OCI-LY7 (cell line): Measurements from ENCODE around the gene ZSCAN9. TPM values are rescaled to one million over a fixed set of nuclear protein-coding genes. Genes with fewer than 3 reads are reported as not detected.

Source experiments
- BruUV-seq: library from RNA; stranded (reverse); fragments of 400-500 nt; replicated peaks from 2 replicates; lab custom pipeline; 2021; lab: Mats Ljungman, UMichigan
- CTCF ChIA-PET: fragments of 300-600 bp; sonication (Branson Sonifier 250); formaldehyde crosslinking; loops from one replicate; lab custom pipeline; 2022; ENCODE audit warnings: antibody characterized with exemption; ENCODE audit not compliant: unreplicated experiment; lab: Charles Lee
- POLR2A ChIA-PET: fragments of 300-600 bp; sonication (Branson Sonifier 250); formaldehyde crosslinking; loops from one replicate; lab custom pipeline; 2022; ENCODE audit warnings: antibody characterized with exemption; lab: Charles Lee
- DNase-seq: peaks from one replicate; pipeline ENCODE4 v3.0.0-alpha.2; 2015; ENCODE audit warnings: low spot score
- H2AFZ ChIP-seq: fragments of 200-600 bp; sonication (generic), shearing (Covaris generic); 2 replicates; pipeline ENCODE4 v1.6.1; 2014; ENCODE audit warnings: mild to moderate bottlenecking, antibody characterized with exemption, low read length, moderate library complexity
- H3K27ac ChIP-seq: fragments of 200-600 bp; sonication (generic); 2 replicates; pipeline ENCODE4 v1.5.1; 2014; ENCODE audit warnings: mixed run types, low read depth, mild to moderate bottlenecking, moderate library complexity, low read length, inconsistent platforms; ENCODE audit not compliant: poor library complexity, severe bottlenecking
- H3K36me3 ChIP-seq: fragments of 200-600 bp; sonication (generic); 2 replicates; pipeline ENCODE4 v1.6.1; 2014; ENCODE audit warnings: mild to moderate bottlenecking, antibody characterized with exemption, low read length, moderate library complexity, mixed read lengths; ENCODE audit not compliant: insufficient read depth
- H3K4me1 ChIP-seq: fragments of 200-600 bp; sonication (generic); 2 replicates; pipeline ENCODE4 v1.5.1; 2014; ENCODE audit warnings: mild to moderate bottlenecking, low read length; ENCODE audit not compliant: insufficient read depth, poor library complexity, severe bottlenecking
- H3K4me2 ChIP-seq: fragments of 200-600 bp; sonication (generic); 2 replicates; pipeline ENCODE4 v1.6.1; 2014; ENCODE audit warnings: mild to moderate bottlenecking, low read length
- H3K4me3 ChIP-seq: fragments of 200-600 bp; sonication (generic); 2 replicates; pipeline ENCODE4 v1.5.1; 2014; ENCODE audit warnings: mild to moderate bottlenecking, low read depth, low read length; ENCODE audit not compliant: poor library complexity, severe bottlenecking
- H3K79me2 ChIP-seq: fragments of 200-600 bp; sonication (generic); 2 replicates; pipeline ENCODE4 v1.6.1; 2016; ENCODE audit warnings: low read depth, mild to moderate bottlenecking, low read length, moderate library complexity, mixed read lengths; ENCODE audit not compliant: insufficient read depth
- H3K9me2 ChIP-seq: fragments of 200-600 bp; sonication (generic); 2 replicates; pipeline ENCODE4 v1.6.1; 2016; ENCODE audit warnings: mild to moderate bottlenecking, low read length, mixed read lengths; ENCODE audit not compliant: insufficient read depth
- H3K9me3 ChIP-seq: fragments of 200-600 bp; sonication (generic); 2 replicates; pipeline ENCODE4 v1.6.1; 2014; ENCODE audit warnings: mild to moderate bottlenecking, mixed run types, low read length, mixed read lengths
- H4K20me1 ChIP-seq: fragments of 200-600 bp; sonication (generic); 2 replicates; pipeline ENCODE4 v1.6.1; 2014; ENCODE audit warnings: mild to moderate bottlenecking, antibody characterized with exemption, low read length, moderate library complexity, mixed read lengths; ENCODE audit not compliant: insufficient read depth
- EZH2phosphoT487 ChIP-seq: fragments of 200-600 bp; sonication (generic); IDR thresholded peaks from 2 replicates; pipeline ENCODE4 v1.6.1; 2018; ENCODE audit warnings: low read depth, borderline replicate concordance, mild to moderate bottlenecking, mixed run types, antibody characterized with exemption, low read length, moderate library complexity, mixed read lengths
- intact Hi-C: fragments of 100-400 bp; cut with micrococcal nuclease; formaldehyde crosslinking; loops from one replicate; pipeline ENCODE4 v1.10.0; 2022; ENCODE audit not compliant: unreplicated experiment
- total RNA-seq, 2 experiments: library from RNA; depleted of rRNA in 1 of 2; stranded (reverse); fragments of >200 nt in 1 of 2; shearing (Covaris generic) in 1 of 2; gene quantifications; 2 replicates each; pipeline ENCODE4 v1.2.3, GENCODE V29; 2014 to 2022
- TF ChIP-seq, protein P1 (sequence below): fragments of 200-600 bp; sonication (generic); conservative IDR thresholded peaks from 2 replicates; pipeline ENCODE4 v1.5.1; 2014; ENCODE audit warnings: mild to moderate bottlenecking, antibody characterized with exemption, low read length, moderate library complexity, mixed read lengths

ZSCAN9 gene
- total RNA-seq, 2 experiments from 2014 or later = 3.1 to 9.0 TPM

DNA sequence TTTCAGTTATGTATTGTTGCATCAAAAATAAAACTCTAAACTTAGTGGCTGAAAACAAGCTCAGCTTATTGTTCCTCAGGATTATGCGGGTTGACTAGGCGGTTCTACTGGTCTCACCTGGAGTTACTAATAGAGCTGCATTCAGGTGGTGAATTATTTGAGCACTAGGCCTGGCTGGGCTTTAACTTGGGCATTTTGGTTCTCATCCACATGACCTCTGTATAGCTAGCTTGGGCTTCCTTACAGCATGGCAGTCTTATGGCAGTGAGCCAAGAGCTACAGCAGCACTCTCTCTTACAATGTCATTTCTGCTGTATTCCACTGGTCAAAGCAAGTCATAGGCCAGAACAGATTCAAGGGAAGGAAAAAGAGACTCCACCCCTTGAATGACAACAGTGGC is 57.9 kb downstream of the ZSCAN9 start:
- CTCF ChIA-PET = no interaction called here

More for the DNA sequence above, 57.9 kb downstream of the ZSCAN9 start:
- H4K20me1 ChIP-seq = no peaks in the 10 kb centered on the region
- H3K9me3 ChIP-seq = no peaks in the 10 kb centered on the region
- POLR2A ChIA-PET = interaction anchor here (0.5 kb wide), 1 partner anchor 294 kb away, joined by 4 read pairs; no protein-coding TSS in a partner anchor
- TF ChIP-seq EZH2phosphoT487 = no peak
- TF ChIP-seq, protein P1, sequence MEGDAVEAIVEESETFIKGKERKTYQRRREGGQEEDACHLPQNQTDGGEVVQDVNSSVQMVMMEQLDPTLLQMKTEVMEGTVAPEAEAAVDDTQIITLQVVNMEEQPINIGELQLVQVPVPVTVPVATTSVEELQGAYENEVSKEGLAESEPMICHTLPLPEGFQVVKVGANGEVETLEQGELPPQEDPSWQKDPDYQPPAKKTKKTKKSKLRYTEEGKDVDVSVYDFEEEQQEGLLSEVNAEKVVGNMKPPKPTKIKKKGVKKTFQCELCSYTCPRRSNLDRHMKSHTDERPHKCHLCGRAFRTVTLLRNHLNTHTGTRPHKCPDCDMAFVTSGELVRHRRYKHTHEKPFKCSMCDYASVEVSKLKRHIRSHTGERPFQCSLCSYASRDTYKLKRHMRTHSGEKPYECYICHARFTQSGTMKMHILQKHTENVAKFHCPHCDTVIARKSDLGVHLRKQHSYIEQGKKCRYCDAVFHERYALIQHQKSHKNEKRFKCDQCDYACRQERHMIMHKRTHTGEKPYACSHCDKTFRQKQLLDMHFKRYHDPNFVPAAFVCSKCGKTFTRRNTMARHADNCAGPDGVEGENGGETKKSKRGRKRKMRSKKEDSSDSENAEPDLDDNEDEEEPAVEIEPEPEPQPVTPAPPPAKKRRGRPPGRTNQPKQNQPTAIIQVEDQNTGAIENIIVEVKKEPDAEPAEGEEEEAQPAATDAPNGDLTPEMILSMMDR = no peak
- H2AFZ ChIP-seq = no peak overlapping the region
- intact Hi-C loops = no loop called here
- no peak for DNase-seq
- no peak overlapping the region for H3K4me3 ChIP-seq
- no TSS peak for BruUV-seq
- H3K4me1 ChIP-seq = peaks cover 7% of the 10 kb centered on the region
- H3K9me2 ChIP-seq = no peaks in the 10 kb centered on the region
- H3K79me2 ChIP-seq = no peaks in the 10 kb centered on the region
- H3K4me2 ChIP-seq = peak overlapping the region; percentile 68
- peaks cover 4% of the 10 kb centered on the region; the same call in 1 of the 2 replicates for H3K36me3 ChIP-seq
- no peak overlapping the region for H3K27ac ChIP-seq

Other genes with a start within 250 kb of the ZSCAN9 start
- 2.6 and 4.9 TPM in 2 replicates for gene ZNF165, start 144.7 kb upstream of the ZSCAN9 start, total RNA-seq (2014; rRNA removed; shearing (Covaris generic))
- 3.1 and 3.2 TPM in 2 replicates for gene ZNF165, start 144.7 kb upstream of the ZSCAN9 start, total RNA-seq (2022)
- gene ZSCAN16, start 100.7 kb upstream of the ZSCAN9 start, total RNA-seq (2014; rRNA removed; shearing (Covaris generic)) = 8.6 and 10.8 TPM in 2 replicates
- 7.6 and 8.4 TPM in 2 replicates for gene ZSCAN16, start 100.7 kb upstream of the ZSCAN9 start, total RNA-seq (2022)
- gene ZKSCAN8, start 83.4 kb upstream of the ZSCAN9 start, total RNA-seq (2014; rRNA removed; shearing (Covaris generic)) = 16.6 and 20.7 TPM in 2 replicates
- gene ZKSCAN8, start 83.4 kb upstream of the ZSCAN9 start, total RNA-seq (2022) = 22.3 and 25.1 TPM in 2 replicates
- gene ZKSCAN4, start 27.0 kb downstream of the ZSCAN9 start, total RNA-seq (2014; rRNA removed; shearing (Covaris generic)) = 7.9 and 9.3 TPM in 2 replicates
- gene ZKSCAN4, start 27.0 kb downstream of the ZSCAN9 start, total RNA-seq (2022) = 6.9 and 7.9 TPM in 2 replicates
- gene NKAPL, start 34.0 kb downstream of the ZSCAN9 start, total RNA-seq (2014; rRNA removed; shearing (Covaris generic)) = not detected in 2 replicates
- not detected in 2 replicates for gene NKAPL, start 34.0 kb downstream of the ZSCAN9 start, total RNA-seq (2022)
- 6.8 and 15.4 TPM in 2 replicates for gene ZSCAN26, start 41.9 kb downstream of the ZSCAN9 start, total RNA-seq (2014; rRNA removed; shearing (Covaris generic))
- gene ZSCAN26, start 41.9 kb downstream of the ZSCAN9 start, total RNA-seq (2022) = 2.8 and 6.3 TPM in 2 replicates
- 1.6 and 3.3 TPM in 2 replicates for gene PGBD1, start 56.3 kb downstream of the ZSCAN9 start, total RNA-seq (2014; rRNA removed; shearing (Covaris generic))
- 1.6 and 1.9 TPM in 2 replicates for gene PGBD1, start 56.3 kb downstream of the ZSCAN9 start, total RNA-seq (2022)
- gene ZSCAN31, start 110.9 kb downstream of the ZSCAN9 start, total RNA-seq (2014; rRNA removed; shearing (Covaris generic)) = not detected in 2 replicates
- gene ZSCAN31, start 110.9 kb downstream of the ZSCAN9 start, total RNA-seq (2022) = not detected in 2 replicates
- 2.5 and 3.2 TPM in 2 replicates for gene ZKSCAN3, start 124.7 kb downstream of the ZSCAN9 start, total RNA-seq (2014; rRNA removed; shearing (Covaris generic))
- gene ZKSCAN3, start 124.7 kb downstream of the ZSCAN9 start, total RNA-seq (2022) = 6.7 and 7.1 TPM in 2 replicates
- 10.2 and 10.5 TPM in 2 replicates for gene ZSCAN12, start 174.5 kb downstream of the ZSCAN9 start, total RNA-seq (2014; rRNA removed; shearing (Covaris generic))
- 8.4 and 11.0 TPM in 2 replicates for gene ZSCAN12, start 174.5 kb downstream of the ZSCAN9 start, total RNA-seq (2022)
- not detected in 2 replicates for gene ZSCAN23, start 218.2 kb downstream of the ZSCAN9 start, total RNA-seq (2014; rRNA removed; shearing (Covaris generic))
- not detected in 2 replicates for gene ZSCAN23, start 218.2 kb downstream of the ZSCAN9 start, total RNA-seq (2022)